Type B pancreatic cell (in vitro differentiated cells): Measurements from ENCODE around the gene PFDN5. TPM values are rescaled to one million over a fixed set of nuclear protein-coding genes. Genes with fewer than 3 reads are reported as not detected.

ENCODE experiments used
- DNase-seq: peaks from one replicate; pipeline ENCODE4 v3.0.0; 2021; ENCODE audit warnings: mixed read lengths; ENCODE audit not compliant: unreplicated experiment; ENCODE audit errors: extremely low spot score
- H3K27ac Mint-ChIP-seq: 2 replicates; pipeline ENCODE4 v1.8.0; 2021; ENCODE audit warnings: mild to moderate bottlenecking, mixed read lengths
- H3K27me3 Mint-ChIP-seq: 2 replicates; pipeline ENCODE4 v1.8.0; 2021; ENCODE audit warnings: mixed read lengths
- H3K36me3 Mint-ChIP-seq: 2 replicates; pipeline ENCODE4 v1.8.0; 2021; ENCODE audit warnings: mixed read lengths
- H3K4me1 Mint-ChIP-seq: one replicate; pipeline ENCODE4 v1.8.0; 2021; ENCODE audit warnings: mixed read lengths; ENCODE audit not compliant: unreplicated experiment
- H3K4me3 Mint-ChIP-seq: 2 replicates; pipeline ENCODE4 v1.8.0; 2021; ENCODE audit warnings: mild to moderate bottlenecking, mixed read lengths
- H3K9me3 Mint-ChIP-seq: 2 replicates; pipeline ENCODE4 v1.8.0; 2021; ENCODE audit warnings: mixed read lengths
- total RNA-seq: library from RNA; stranded (reverse); gene quantifications from 2 replicates; pipeline ENCODE4 v1.2.1, GENCODE V29; 2021; ENCODE audit warnings: low replicate concordance
- TF ChIP-seq, protein P1 (sequence below): fragments of 200-600 bp; sonication (generic); conservative IDR thresholded peaks from 2 replicates; pipeline ENCODE4 v1.5.0; 2021; ENCODE audit warnings: antibody characterized with exemption, mild to moderate bottlenecking

Gene PFDN5
- total RNA-seq, 1 donor from 2014 or later = 336 TPM

DNA sequence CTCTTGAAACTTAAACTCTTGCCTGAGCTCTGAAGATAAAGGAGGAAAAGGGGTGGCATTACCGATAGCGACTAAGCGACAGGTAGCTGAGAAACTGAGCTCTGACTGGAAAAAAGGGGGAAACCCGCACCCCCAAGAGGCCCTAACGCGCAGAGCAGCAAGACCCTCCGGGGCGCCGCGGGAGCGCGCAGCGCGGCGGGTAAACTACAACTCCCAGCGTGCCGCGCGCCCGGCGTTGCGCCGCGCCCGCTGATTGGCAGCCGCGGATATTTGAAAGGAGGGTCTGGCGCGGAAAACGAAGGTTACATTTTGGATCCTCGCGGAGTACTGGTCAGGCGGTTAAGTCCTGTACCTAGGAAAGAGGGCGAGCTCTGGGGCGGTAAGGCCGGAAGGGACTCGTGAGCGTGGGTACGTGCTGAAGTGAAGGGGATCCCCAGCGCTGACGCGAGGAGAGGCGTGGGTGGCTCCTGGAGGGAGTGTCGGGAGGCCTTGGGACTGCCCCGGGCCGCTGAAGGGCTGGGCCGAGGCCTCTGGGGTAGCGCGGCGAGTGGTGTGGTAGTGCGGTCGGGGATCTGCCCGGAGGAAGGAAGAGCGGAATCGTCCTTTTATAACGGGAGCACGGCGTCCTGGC lies 27.2 kb upstream of the PFDN5 start, which contains the start of gene ESPL1:
Gene ESPL1 (plus strand): TSS at position 301 of the 631 bp plus-strand sequence. CDS start 468 bp downstream, outside the sequence.
- Mint-ChIP-seq H3K27me3 (no peaks in the 10 kb centered on the region), H3K4me1 (peaks cover 35% of the 10 kb centered on the region), H3K27ac (peak within 1 kb of the TSS; percentile 95), H3K4me3 (peak within 1 kb of the TSS; percentile 100), H3K36me3 (peaks cover 9% of the 10 kb centered on the region), H3K9me3 (no peaks in the 10 kb centered on the region)
- TF ChIP-seq, protein P1, sequence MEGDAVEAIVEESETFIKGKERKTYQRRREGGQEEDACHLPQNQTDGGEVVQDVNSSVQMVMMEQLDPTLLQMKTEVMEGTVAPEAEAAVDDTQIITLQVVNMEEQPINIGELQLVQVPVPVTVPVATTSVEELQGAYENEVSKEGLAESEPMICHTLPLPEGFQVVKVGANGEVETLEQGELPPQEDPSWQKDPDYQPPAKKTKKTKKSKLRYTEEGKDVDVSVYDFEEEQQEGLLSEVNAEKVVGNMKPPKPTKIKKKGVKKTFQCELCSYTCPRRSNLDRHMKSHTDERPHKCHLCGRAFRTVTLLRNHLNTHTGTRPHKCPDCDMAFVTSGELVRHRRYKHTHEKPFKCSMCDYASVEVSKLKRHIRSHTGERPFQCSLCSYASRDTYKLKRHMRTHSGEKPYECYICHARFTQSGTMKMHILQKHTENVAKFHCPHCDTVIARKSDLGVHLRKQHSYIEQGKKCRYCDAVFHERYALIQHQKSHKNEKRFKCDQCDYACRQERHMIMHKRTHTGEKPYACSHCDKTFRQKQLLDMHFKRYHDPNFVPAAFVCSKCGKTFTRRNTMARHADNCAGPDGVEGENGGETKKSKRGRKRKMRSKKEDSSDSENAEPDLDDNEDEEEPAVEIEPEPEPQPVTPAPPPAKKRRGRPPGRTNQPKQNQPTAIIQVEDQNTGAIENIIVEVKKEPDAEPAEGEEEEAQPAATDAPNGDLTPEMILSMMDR = peak; percentile 74
- DNase-seq = peak; percentile 84

DNA sequence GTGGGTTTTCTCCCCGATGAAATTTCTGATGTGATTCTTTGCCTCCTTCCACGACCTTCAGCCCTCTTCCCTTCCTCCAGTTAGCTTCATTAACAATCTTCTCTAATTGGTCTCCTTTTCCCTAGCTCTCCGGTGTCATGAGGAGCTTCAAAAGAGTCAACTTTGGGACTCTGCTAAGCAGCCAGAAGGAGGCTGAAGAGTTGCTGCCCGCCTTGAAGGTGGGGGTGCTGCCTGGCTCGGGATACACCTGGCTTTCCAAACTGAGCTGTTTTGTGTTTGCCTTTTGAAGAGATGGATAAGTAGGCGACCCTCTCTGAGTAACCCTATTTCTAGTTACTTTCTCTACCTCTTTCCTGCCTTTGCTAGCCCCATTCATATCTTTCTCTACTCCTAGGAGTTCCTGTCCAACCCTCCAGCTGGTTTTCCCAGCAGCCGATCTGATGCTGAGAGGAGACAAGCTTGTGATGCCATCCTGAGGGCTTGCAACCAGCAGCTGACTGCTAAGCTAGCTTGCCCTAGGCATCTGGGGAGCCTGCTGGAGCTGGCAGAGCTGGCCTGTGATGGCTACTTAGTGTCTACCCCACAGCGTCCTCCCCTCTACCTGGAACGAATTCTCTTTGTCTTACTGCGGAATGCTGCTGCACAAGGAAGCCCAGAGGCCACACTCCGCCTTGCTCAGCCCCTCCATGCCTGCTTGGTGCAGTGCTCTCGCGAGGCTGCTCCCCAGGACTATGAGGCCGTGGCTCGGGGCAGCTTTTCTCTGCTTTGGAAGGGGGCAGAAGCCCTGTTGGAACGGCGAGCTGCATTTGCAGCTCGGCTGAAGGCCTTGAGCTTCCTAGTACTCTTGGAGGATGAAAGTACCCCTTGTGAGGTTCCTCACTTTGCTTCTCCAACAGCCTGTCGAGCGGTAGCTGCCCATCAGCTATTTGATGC lies 26.4 kb upstream of the PFDN5 start:
- H3K36me3 Mint-ChIP-seq = peaks cover 9% of the 10 kb centered on the region
- no peaks in the 10 kb centered on the region for H3K27me3 Mint-ChIP-seq
- peak overlapping the region; percentile 100 for H3K4me3 Mint-ChIP-seq
- no peaks in the 10 kb centered on the region for H3K9me3 Mint-ChIP-seq
- H3K4me1 Mint-ChIP-seq = peaks cover 35% of the 10 kb centered on the region
- H3K27ac Mint-ChIP-seq = peak overlapping the region; percentile 95
- DNase-seq = no peak
- TF ChIP-seq, protein P1 = no peak

DNA sequence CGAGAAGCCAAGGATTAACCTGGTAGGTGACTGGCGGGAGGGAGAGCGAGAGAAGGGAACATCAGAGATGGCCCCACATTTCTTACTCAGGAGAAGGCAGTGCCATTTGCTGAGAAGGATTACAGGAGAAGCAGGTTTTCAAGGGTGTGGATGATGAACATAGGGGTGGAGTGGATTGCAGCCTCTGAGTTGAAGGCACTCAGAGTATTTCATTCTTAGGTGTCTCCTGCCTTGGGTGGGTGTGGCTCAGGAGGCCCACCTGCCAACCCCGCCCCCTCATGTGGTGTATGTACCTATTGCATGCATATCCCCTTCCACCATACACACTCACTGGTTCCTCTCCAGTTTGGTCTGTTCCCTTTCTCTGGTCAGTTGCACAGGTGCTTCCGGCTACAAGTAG lies 20.9 kb upstream of the PFDN5 start:
- peak overlapping the region; percentile 70 for H3K4me3 Mint-ChIP-seq
- TF ChIP-seq, protein P1 = no peak
- no peaks in the 10 kb centered on the region for H3K9me3 Mint-ChIP-seq
- peaks cover 17% of the 10 kb centered on the region for H3K4me1 Mint-ChIP-seq
- H3K27ac Mint-ChIP-seq = peak overlapping the region; percentile 98
- no peaks in the 10 kb centered on the region for H3K27me3 Mint-ChIP-seq
- peaks cover 20% of the 10 kb centered on the region for H3K36me3 Mint-ChIP-seq
- DNase-seq = no peak

GRCh38 chr12:53276511-53276910 lies 18.8 kb upstream of the PFDN5 start:
- H3K36me3 Mint-ChIP-seq = peaks cover 16% of the 10 kb centered on the region
- H3K4me1 Mint-ChIP-seq = peaks cover 5% of the 10 kb centered on the region
- TF ChIP-seq, protein P1 = no peak
- DNase-seq = no peak
- no peak overlapping the region for H3K4me3 Mint-ChIP-seq
- no peaks in the 10 kb centered on the region for H3K9me3 Mint-ChIP-seq
- no peak overlapping the region for H3K27ac Mint-ChIP-seq
- no peaks in the 10 kb centered on the region for H3K27me3 Mint-ChIP-seq

GRCh38 chr12:53277981-53278380 lies 17.4 kb upstream of the PFDN5 start:
- TF ChIP-seq, protein P1 = no peak
- H3K4me1 Mint-ChIP-seq = no peaks in the 10 kb centered on the region
- no peak overlapping the region for H3K4me3 Mint-ChIP-seq
- no peak for DNase-seq
- peaks cover 16% of the 10 kb centered on the region for H3K36me3 Mint-ChIP-seq
- no peaks in the 10 kb centered on the region for H3K9me3 Mint-ChIP-seq
- H3K27ac Mint-ChIP-seq = no peak overlapping the region
- no peaks in the 10 kb centered on the region for H3K27me3 Mint-ChIP-seq
